Stimulated activated CD4-positive, alpha-beta T cell treated with anti-CD3 and anti-CD28 coated beads, Interleukin-15, amount 100 ng/mL, for 1 hour (primary cell): ENCODE measurements around the gene STK39.
A peak's percentile ranks its signal among the peaks of the same experiment; 100 is the strongest.
"Not testable (repeated sequence)": the region's sequence is repeated elsewhere in the genome, so short reads cannot be mapped to it uniquely, and the experiment has no call there.

Source experiments
- DNase-seq, 2 donors: peaks; one replicate each; pipeline ENCODE4 v3.0.0-alpha.2; 2020; ENCODE audit warnings: low read depth in 1 of 2, low spot score in 1 of 2

Gene STK39

GRCh38 chr2:168247341-168248261 is at the start of gene STK39:
STK39 (minus strand) TSS chr2:168247595; CDS start chr2:168247435, 160 bp downstream.
- DNase-seq, result peak; percentile 44 to 66

GRCh38 chr2:168295051-168295450 is 47.7 kb upstream of the STK39 start:
- no peak for DNase-seq

- DNase-seq, result no peak
These were observed 47.0 kb upstream of the STK39 start for GRCh38 chr2:168294409-168294808.

- DNase-seq, result no peak
These were observed 46.4 kb upstream of the STK39 start for GRCh38 chr2:168293766-168294165.

- no peak for DNase-seq
These were observed 43.0 kb upstream of the STK39 start for GRCh38 chr2:168290391-168290790.

- no peak for DNase-seq
These were observed 42.5 kb upstream of the STK39 start for GRCh38 chr2:168289880-168290279.

- DNase-seq, result no peak
These were observed 39.1 kb upstream of the STK39 start for GRCh38 chr2:168286535-168286934.

- DNase-seq, result no peak
These were observed 31.1 kb upstream of the STK39 start for GRCh38 chr2:168278424-168278888.

- DNase-seq, result no peak
These were observed 29.9 kb upstream of the STK39 start for GRCh38 chr2:168277276-168277675.

GRCh38 chr2:168272225-168272624 is 24.8 kb upstream of the STK39 start:
- DNase-seq, result no peak

GRCh38 chr2:168262926-168263325 is 15.5 kb upstream of the STK39 start:
- DNase-seq, result not testable (repeated sequence)

- no peak for DNase-seq
These were observed 9.1 kb upstream of the STK39 start for GRCh38 chr2:168256448-168256847.

GRCh38 chr2:168255866-168256265 is 8.5 kb upstream of the STK39 start:
- DNase-seq, result no peak

- no peak for DNase-seq
These were observed 7.7 kb upstream of the STK39 start for GRCh38 chr2:168255103-168255502.

- DNase-seq, result no peak
These were observed 7.0 kb upstream of the STK39 start for GRCh38 chr2:168254158-168254935.

- no peak for DNase-seq
These were observed 6.0 kb upstream of the STK39 start for GRCh38 chr2:168253379-168253778.

GRCh38 chr2:168252976-168253375 is 5.6 kb upstream of the STK39 start:
- no peak for DNase-seq

GRCh38 chr2:168246483-168247340 is 683 bp downstream of the STK39 start:
- DNase-seq, result peak; percentile 50 to 61

GRCh38 chr2:168246072-168246482 is 1.3 kb downstream of the STK39 start:
- DNase-seq, result no peak

- no peak for DNase-seq
These were observed 2.1 kb downstream of the STK39 start for GRCh38 chr2:168245074-168245825.
